Stomach (tissue), 9 donors: ENCODE measurements around the gene IL1R2. TPM values are rescaled to one million over a fixed set of nuclear protein-coding genes. Genes with fewer than 3 reads are reported as not detected.

ENCODE experiments used
- DNase-seq, 2 donors: peaks; one replicate each; pipeline versions ENCODE4 v3.0.0 to v3.0.0-alpha.2; 2013 to 2019
- H3K27ac ChIP-seq, 5 donors: fragments of 200-600 bp in 4 of 5; sonication (generic) in 4 of 5; one replicate each; pipeline ENCODE4 v1.5.1; 2013 to 2019; ENCODE audit warnings: mild to moderate bottlenecking in 1 of 5, moderate library complexity in 1 of 5
- H3K27me3 ChIP-seq, 3 donors: fragments of 200-600 bp; sonication (generic); one replicate each; pipeline ENCODE4 v1.5.1; 2017 to 2019; ENCODE audit warnings: mixed run types in 1 of 3
- H3K36me3 ChIP-seq, 4 donors: fragments of 200-600 bp; sonication (generic); 1 replicate in 3 of 4; 2 replicates in 1 of 4; pipeline ENCODE4 v1.5.1; 2016 to 2019
- H3K4me1 ChIP-seq, 4 donors: fragments of 200-600 bp; sonication (generic); one replicate each; pipeline ENCODE4 v1.5.1; 2016 to 2019
- H3K4me3 ChIP-seq, 4 donors: fragments of 200-600 bp; sonication (generic) in 3 of 4; one replicate each; pipeline ENCODE4 v1.5.1; 2016 to 2019; ENCODE audit warnings: mild to moderate bottlenecking in 1 of 4
- H3K9me3 ChIP-seq, 4 donors: fragments of 200-600 bp; sonication (generic); one replicate each; pipeline ENCODE4 v1.5.1; 2016 to 2019
- EP300 ChIP-seq: sonication (generic); formaldehyde crosslinking; IDR thresholded peaks from one replicate; pipeline ENCODE4 v1.6.1; 2017; ENCODE audit warnings: antibody characterized with exemption
- POLR2A ChIP-seq, 4 donors: fragments of 450-650 bp; IDR thresholded peaks; one replicate each; pipeline ENCODE4 v1.6.1; 2016; ENCODE audit warnings: antibody characterized with exemption in 4 of 4, control low read depth in 2 of 4, mild to moderate bottlenecking in 1 of 4, moderate library complexity in 1 of 4
- POLR2AphosphoS5 ChIP-seq, 3 donors: sonication (generic); formaldehyde crosslinking; IDR thresholded peaks; one replicate each; pipeline ENCODE4 v1.6.1; 2016; ENCODE audit warnings: antibody characterized with exemption in 3 of 3
- WGBS, 5 donors: extraction: QIAGEN DNeasy Blood & Tissue Kit in 3 of 5; methylation state at CpG; one replicate each; pipeline versions ENCODE4 v1.1.5 to v1.1.7; 2013 to 2018; 5-methylcytosine and 5-hydroxymethylcytosine counted together
- intact Hi-C: fragments of 100-400 bp; cut with DNase I; formaldehyde crosslinking; loops from one replicate; pipeline ENCODE4 v1.15.1; 2023; ENCODE audit warnings: low total_unique reads
- polyA plus RNA-seq, 3 donors: library from polyadenylated mRNA; stranded (reverse); fragments of 200-250 nt; gene quantifications; one replicate each; pipeline ENCODE4 v1.2.3, GENCODE V29; 2013
- total RNA-seq, 5 donors: library from RNA; depleted of rRNA; stranded (reverse); fragments of >200 nt; gene quantifications; one replicate each; pipeline versions ENCODE4 v1.1.0 to v1.2.3, GENCODE V29; 2014 to 2016
- TF ChIP-seq, protein P1 (sequence below), 7 experiments: fragments of 450-650 bp in 4 of 7; fragments of 200-600 bp in 3 of 7; sonication (generic) in 3 of 7; IDR thresholded peaks; one replicate each; pipeline ENCODE4 v1.5.1; 2016 to 2019; ENCODE audit warnings: antibody characterized with exemption in 7 of 7, control low read depth in 2 of 7, mild to moderate bottlenecking in 1 of 7
- donor health status: healthy with polysubstance abuse.
- donor health status: Bipolar disorder and iron deficiency.
- donor health status: healthy.

The IL1R2 gene
- total and polyA plus RNA-seq, 8 donors: 2.3 to 111 (median 24.8) TPM

DNA sequence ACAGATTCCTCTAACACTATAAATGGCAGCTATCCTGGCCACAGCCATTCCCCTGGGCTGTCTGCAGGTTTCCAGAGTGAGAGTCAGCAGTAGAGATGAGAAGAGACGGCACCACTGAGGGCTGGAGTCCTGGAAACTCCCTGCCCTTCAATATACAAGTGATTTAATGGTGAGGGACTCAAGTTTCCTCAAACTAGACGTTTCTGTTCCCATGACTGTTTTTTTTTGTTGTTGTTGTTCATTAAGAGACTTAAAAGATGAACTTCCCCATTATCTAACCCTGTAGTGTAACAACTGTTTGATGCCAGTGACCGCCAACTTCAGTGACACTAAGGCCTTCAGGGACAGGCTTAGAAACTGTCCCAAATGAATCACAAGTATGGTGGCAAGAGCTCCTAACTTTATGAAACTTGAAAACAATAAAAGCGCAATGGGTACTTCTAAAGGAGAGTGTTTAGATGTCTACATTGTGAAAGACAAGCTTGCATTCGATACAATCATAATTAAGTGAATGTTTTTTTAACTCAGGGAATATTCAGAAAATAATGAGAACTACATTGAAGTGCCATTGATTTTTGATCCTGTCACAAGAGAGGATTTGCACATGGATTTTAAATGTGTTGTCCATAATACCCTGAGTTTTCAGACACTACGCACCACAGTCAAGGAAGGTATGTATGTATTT, 34.0 kb downstream of the IL1R2 start:
- WGBS, 5 donors: 79 to 83% (median 80%) methylated on average over 6 of the region's 6 CpGs
- intact Hi-C loops: loop anchor here (10.0 kb wide), 1 partner anchor 139 kb away; no protein-coding TSS in a partner anchor
- Histone ChIP-seq H3K4me1 (peaks cover 3 to 38% (median 8%) of the 10 kb centered on the region in 4 donors), H3K27me3 (no peaks in the 10 kb centered on the region), H3K9me3 (no peaks in the 10 kb centered on the region), H3K27ac (peak overlapping the region in 2 of 5 donors; percentile 78), H3K36me3 (no peaks in the 10 kb centered on the region), H3K4me3 (no peak overlapping the region)
- no peak for DNase-seq
- TF ChIP-seq POLR2A (IDR thresholded peaks at IDR 0.05): no peak
- TF ChIP-seq, protein P1, sequence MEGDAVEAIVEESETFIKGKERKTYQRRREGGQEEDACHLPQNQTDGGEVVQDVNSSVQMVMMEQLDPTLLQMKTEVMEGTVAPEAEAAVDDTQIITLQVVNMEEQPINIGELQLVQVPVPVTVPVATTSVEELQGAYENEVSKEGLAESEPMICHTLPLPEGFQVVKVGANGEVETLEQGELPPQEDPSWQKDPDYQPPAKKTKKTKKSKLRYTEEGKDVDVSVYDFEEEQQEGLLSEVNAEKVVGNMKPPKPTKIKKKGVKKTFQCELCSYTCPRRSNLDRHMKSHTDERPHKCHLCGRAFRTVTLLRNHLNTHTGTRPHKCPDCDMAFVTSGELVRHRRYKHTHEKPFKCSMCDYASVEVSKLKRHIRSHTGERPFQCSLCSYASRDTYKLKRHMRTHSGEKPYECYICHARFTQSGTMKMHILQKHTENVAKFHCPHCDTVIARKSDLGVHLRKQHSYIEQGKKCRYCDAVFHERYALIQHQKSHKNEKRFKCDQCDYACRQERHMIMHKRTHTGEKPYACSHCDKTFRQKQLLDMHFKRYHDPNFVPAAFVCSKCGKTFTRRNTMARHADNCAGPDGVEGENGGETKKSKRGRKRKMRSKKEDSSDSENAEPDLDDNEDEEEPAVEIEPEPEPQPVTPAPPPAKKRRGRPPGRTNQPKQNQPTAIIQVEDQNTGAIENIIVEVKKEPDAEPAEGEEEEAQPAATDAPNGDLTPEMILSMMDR (IDR thresholded peaks at IDR 0.05): no peak
- TF ChIP-seq EP300: no peak
- no peak for TF ChIP-seq POLR2AphosphoS5 (IDR thresholded peaks at IDR 0.05)

DNA sequence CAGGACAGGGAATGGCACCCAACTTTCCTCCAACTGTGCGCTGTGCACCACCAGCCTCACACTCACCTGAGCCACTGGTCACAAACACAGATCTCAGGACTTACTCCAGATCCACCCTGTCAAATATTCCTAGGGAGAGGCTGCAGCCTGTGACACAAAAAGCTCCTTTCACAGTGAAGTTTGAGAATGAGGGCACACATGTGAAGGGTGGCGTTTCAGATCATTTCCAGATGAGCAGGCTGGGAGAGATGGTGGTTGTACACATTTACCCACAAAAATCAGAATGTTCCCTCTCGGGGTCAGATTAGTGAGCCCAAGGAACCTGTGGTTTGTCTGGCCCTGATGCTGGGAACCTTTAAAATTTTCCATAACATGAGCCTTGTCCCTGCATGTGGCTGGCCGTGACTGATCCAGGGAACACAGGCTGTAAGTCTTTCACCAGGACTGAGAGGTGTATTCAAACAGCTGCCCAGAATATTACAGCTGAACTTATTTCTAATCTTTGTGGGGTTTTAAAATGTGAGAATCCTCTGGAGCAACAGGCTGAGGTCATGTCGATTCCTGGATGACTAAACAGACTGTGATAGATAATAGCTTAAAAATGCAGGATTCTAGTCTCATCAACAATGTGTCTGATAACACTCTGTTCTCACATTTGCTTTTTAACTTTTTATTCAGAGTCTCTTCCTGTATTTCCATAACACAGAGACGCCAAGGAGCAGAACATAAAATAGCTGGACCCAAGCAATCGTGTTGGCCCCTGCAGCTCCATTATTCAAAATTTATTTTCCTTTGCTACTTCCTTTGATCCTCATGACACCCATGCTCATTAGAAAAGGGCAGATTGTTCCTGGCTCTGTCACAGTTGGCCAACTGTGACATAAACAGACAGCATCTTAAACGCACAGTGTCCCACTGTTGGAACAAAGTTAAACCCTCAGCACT, 35.5 kb downstream of the IL1R2 start:
- H3K4me3 ChIP-seq: no peak overlapping the region
- WGBS, 5 donors: 51 to 66% (median 55%) methylated on average over 8 of the region's 8 CpGs
- DNase-seq: no peak
- no peaks in the 10 kb centered on the region for H3K27me3 ChIP-seq
- peak overlapping the region; percentile 1 to 78 (median 69) for H3K27ac ChIP-seq
- H3K4me1 ChIP-seq: peaks cover 0 to 36% (median 6%) of the 10 kb centered on the region in 4 donors
- TF ChIP-seq EP300 (no peak), POLR2AphosphoS5 (IDR thresholded peaks at IDR 0.05) (peak in 1 of 3 donors; percentile 49)
- TF ChIP-seq, protein P1 (IDR thresholded peaks at IDR 0.05): no peak
- no peaks in the 10 kb centered on the region for H3K9me3 ChIP-seq
- no peaks in the 10 kb centered on the region for H3K36me3 ChIP-seq
- intact Hi-C loops: loop anchor here (10.0 kb wide), 1 partner anchor 137 kb away; no protein-coding TSS in a partner anchor

DNA sequence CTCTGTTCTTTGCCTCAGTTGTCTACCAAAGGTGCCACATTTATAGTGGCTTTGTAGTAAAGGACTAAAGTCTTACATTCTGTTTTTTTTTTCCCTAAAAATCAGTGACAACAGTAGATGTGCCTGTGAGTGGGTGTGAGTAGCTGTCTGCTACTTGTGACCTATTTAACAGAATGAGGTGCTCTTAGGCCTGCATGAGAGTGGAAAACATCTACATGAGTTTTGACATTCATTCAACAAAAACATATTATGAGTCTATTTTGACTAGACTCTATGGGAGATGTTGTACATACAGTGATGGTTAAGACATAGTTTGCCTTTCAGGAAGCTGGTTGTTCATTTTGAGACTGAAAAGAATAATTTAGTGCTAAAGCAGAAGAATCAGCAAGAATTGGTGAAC, 36.7 kb downstream of the IL1R2 start:
- Histone ChIP-seq H3K4me3 (no peak overlapping the region), H3K27ac (peak overlapping the region in 4 of 5 donors; percentile 58 to 78 (median 66)), H3K4me1 (peaks cover 11 to 44% (median 16%) of the 10 kb centered on the region in 4 donors), H3K27me3 (no peaks in the 10 kb centered on the region), H3K9me3 (no peaks in the 10 kb centered on the region), H3K36me3 (no peaks in the 10 kb centered on the region)
- intact Hi-C loops: loop anchor here (10.0 kb wide), 1 partner anchor 136 kb away; no protein-coding TSS in a partner anchor
- no peak for DNase-seq
- TF ChIP-seq, protein P1 (IDR thresholded peaks at IDR 0.05): no peak
- TF ChIP-seq POLR2AphosphoS5 (IDR thresholded peaks at IDR 0.05): no peak
- TF ChIP-seq POLR2A (IDR thresholded peaks at IDR 0.05): no peak
- no peak for TF ChIP-seq EP300

DNA sequence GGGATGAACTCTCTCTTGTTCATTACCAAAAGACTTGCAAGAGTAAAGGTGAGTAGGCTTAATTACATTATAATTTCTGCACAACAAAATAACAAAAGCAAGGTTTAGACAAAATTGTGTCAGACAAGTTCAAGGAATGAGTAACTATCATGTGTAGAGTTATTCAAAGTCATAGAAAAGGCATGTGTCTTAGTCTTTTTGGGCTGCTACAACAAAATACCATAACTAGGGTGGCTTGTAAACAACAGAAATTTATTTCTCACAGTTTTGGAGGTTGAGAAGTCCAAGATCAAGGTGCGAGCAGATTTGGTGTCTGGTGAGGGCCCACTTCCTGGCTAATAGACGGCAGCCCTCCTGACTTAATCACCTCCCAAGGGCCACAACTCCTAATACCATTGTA, 37.6 kb downstream of the IL1R2 start:
- Histone ChIP-seq H3K36me3 (no peaks in the 10 kb centered on the region), H3K27ac (peak overlapping the region in 1 of 5 donors; percentile 78), H3K9me3 (no peaks in the 10 kb centered on the region), H3K4me3 (no peak overlapping the region), H3K27me3 (no peaks in the 10 kb centered on the region), H3K4me1 (peaks cover 14 to 54% (median 25%) of the 10 kb centered on the region in 4 donors)
- no peak for DNase-seq
- TF ChIP-seq EP300 (no peak), POLR2AphosphoS5 (IDR thresholded peaks at IDR 0.05) (no peak), POLR2A (IDR thresholded peaks at IDR 0.05) (no peak)
- TF ChIP-seq, protein P1 (IDR thresholded peaks at IDR 0.05): no peak
- 72 to 100% (median 90%) methylated on average over 2 of the region's 2 CpGs for WGBS, 5 donors
- intact Hi-C loops: loop anchor here (10.0 kb wide), 1 partner anchor 135 kb away; no protein-coding TSS in a partner anchor
